GM12892 (cell line): ENCODE results near the gene ARID5B.

Source experiments
- DNase-seq: peaks from one replicate; pipeline ENCODE4 v3.0.0; 2011; ENCODE audit not compliant: insufficient read length
- FAIRE-seq: peaks from 2 replicates; lab custom pipeline; 2011; peaks lifted over from hg19 to GRCh38; lab: Jason Lieb, UNC
- POLR2A ChIP-seq: IDR thresholded peaks from 2 replicates; pipeline ENCODE4 v1.6.1; 2011; ENCODE audit warnings: low read depth, low read length, control low read depth
- POLR2AphosphoS5 ChIP-seq: IDR thresholded peaks from 2 replicates; pipeline ENCODE4 v1.6.1; 2011; ENCODE audit warnings: low read depth, low read length, control low read depth
- TAF1 ChIP-seq: IDR thresholded peaks from 2 replicates; pipeline ENCODE4 v1.6.1; 2011; ENCODE audit warnings: low read depth, mild to moderate bottlenecking, control low read depth, low read length, borderline replicate concordance

Gene ARID5B

GRCh38 chr10:61933859-61934555 is 32.5 kb downstream of the ARID5B start:
- no peak for FAIRE-seq
- no peak for DNase-seq
- no peak for TF ChIP-seq TAF1
- no peak for TF ChIP-seq POLR2AphosphoS5
- no peak for TF ChIP-seq POLR2A

- FAIRE-seq: no peak
- TF ChIP-seq POLR2A: no peak
- no peak for TF ChIP-seq TAF1
- no peak for TF ChIP-seq POLR2AphosphoS5
These were observed 33.6 kb downstream of the ARID5B start for GRCh38 chr10:61935077-61935476.

GRCh38 chr10:61936770-61937169 is 35.3 kb downstream of the ARID5B start:
- no peak for DNase-seq
- FAIRE-seq: no peak
- TF ChIP-seq POLR2A: no peak

More at GRCh38 chr10:61935077-61935476, 33.6 kb downstream of the ARID5B start:
- no peak for DNase-seq

GRCh38 chr10:61937631-61938351 is 36.3 kb downstream of the ARID5B start:
- TF ChIP-seq POLR2A: no peak
- no peak for TF ChIP-seq TAF1
- TF ChIP-seq POLR2AphosphoS5: no peak
- FAIRE-seq (peak; percentile 83), DNase-seq (no peak)

GRCh38 chr10:61939902-61940301 is 38.4 kb downstream of the ARID5B start:
- TF ChIP-seq POLR2AphosphoS5: 0 out of 2 replicates have a peak, but pooled peaks have one; percentile 27
- TF ChIP-seq POLR2A: 0 out of 2 replicates have a peak, but pooled peaks have one; percentile 48
- 0 out of 2 replicates have a peak, but pooled peaks have one; percentile 15 for TF ChIP-seq TAF1
- no peak for DNase-seq
- FAIRE-seq: peak; percentile 82

- FAIRE-seq (peak; percentile 50), DNase-seq (no peak)
- TF ChIP-seq TAF1 (no peak), POLR2AphosphoS5 (no peak), POLR2A (no peak)
These were observed 39.7 kb downstream of the ARID5B start for GRCh38 chr10:61941202-61941681.

GRCh38 chr10:61942604-61943461 is 41.3 kb downstream of the ARID5B start:
- DNase-seq: no peak
- peak; percentile 56 for FAIRE-seq
- TF ChIP-seq POLR2AphosphoS5 (no peak), POLR2A (peak; percentile 16; the same call in 1 of the 2 replicates)

GRCh38 chr10:61943674-61944378 is 42.3 kb downstream of the ARID5B start:
- FAIRE-seq: no peak
- DNase-seq: no peak
- TF ChIP-seq POLR2AphosphoS5: no peak
- TF ChIP-seq POLR2A: no peak
- TF ChIP-seq TAF1: no peak

GRCh38 chr10:61944410-61945147 is 43.1 kb downstream of the ARID5B start:
- no peak for DNase-seq
- FAIRE-seq: no peak
- TF ChIP-seq TAF1 (no peak), POLR2AphosphoS5 (no peak), POLR2A (no peak)

GRCh38 chr10:61949687-61950086 is 48.2 kb downstream of the ARID5B start:
- FAIRE-seq (no peak), DNase-seq (no peak)
- TF ChIP-seq TAF1: no peak
- no peak for TF ChIP-seq POLR2AphosphoS5
- TF ChIP-seq POLR2A: no peak
